Measurements from ENCODE around the gene LRRC56.

LRRC56 gene

GRCh38 chr11:601573-602245 is 64.4 kb downstream of the LRRC56 start:
- no peak for DNase-seq (ENCODE audit: low spot score)

DNA sequence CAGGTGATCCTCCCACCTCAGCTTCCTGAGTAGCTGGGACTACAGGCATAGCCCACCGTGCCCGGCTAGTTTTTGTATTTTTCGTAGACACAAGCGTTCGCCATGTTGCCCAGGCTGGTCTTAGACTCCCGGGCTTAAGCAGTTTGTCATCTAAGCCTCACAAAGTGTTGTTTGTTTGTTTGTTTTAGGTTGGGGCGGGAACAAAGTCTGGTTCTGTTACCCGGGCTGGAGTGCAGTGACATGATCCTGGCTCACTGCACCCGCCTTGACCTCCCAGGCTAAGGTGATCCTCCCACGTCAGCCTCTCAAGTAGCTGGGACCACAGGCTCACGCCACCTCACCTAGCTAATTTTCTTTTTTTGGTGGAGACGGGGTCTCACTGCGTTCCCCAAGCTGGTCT is 65.8 kb downstream of the LRRC56 start:
- DNase-seq (ENCODE audit: low spot score), result no peak

Measured in ecto neural progenitor cell (in vitro differentiated cells).